GM20431 (cell line): Measurements from ENCODE around the gene AKAP13.

Source experiments
- in situ Hi-C: fragments of 300-500 bp; cut with MseI, MboI; formaldehyde crosslinking; loops from one replicate; pipeline ENCODE4 v1.15.0; 2020; ENCODE audit warnings: low sequenced_read_pairs; ENCODE audit not compliant: unreplicated experiment

AKAP13 gene

GRCh38 chr15:85493260-85493659, 112.9 kb downstream of the AKAP13 start:
- in situ Hi-C loops, result no loop called here

GRCh38 chr15:85494048-85494777, 113.8 kb downstream of the AKAP13 start:
- in situ Hi-C loops, result no loop called here

- in situ Hi-C loops, result no loop called here
Observed at GRCh38 chr15:85495096-85495495, 114.7 kb downstream of the AKAP13 start.

GRCh38 chr15:85495544-85495943, 115.1 kb downstream of the AKAP13 start:
- in situ Hi-C loops, result no loop called here

DNA sequence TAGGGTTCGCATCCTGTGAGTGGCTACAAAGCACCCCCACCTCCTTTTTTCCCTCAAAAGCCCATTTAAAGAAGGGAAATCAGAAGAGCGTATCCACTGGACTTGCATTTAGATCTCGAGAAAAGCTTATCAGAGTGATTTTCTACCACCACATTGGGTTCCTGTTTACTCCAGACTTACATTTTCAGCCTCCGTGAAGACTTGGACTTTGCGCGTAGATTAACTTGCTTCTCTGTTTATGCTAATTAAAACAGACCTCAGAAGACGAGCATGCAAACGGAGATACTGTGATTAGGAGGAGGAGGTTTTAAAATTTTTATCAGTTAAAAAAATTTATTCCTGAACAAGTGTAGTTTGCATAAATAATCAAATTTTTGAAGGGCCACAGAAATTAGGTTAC, 115.7 kb downstream of the AKAP13 start:
- in situ Hi-C loops, result no loop called here

DNA sequence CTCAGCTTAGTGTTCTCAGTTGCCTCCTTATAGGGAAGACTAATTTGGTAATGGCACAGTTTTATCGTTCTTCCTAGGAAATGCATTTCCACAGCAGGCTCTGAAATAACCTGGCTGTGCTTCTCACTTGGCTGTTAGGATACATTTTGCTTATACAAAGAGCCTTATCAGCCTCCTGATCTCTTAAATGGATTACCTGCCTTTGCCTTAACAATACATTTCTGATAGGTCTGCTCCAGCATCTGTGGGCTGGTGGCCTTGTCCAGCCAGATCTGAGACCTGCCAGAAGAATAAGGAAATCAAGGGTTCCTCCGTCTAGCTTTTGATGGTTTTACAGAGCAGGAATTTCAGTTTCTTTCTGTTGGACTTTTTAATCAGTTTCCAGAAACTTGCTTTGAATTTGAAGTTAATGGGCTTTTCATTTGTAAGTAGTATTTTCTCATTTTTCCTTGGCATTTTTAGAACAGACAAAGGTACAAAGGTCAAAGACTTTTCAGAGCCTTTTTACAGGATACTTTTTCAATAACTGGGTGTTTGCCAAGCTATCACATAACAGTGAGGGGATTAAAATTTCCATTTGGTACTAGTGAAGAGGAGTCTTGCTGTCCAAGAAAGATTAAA, 116.3 kb downstream of the AKAP13 start:
- in situ Hi-C loops, result no loop called here

DNA sequence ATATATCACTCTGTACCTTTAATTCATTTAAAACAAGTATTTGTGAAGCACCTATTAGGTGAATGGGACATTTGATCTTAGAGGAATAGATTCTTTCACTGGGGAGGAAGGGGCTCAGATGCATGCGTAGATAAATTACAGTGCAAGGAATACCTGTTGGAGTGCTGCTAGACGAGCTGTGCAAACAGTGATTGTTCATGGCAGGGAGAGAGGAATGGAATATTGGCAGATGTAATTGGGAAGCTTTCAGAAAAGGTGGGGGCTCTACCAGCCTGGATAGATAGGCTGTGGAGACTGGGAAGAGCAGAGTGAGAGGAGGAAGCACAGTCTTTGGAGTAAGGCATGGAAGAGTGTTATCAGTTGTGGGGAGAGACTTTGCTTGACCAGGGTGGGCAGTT, 116.8 kb downstream of the AKAP13 start:
- in situ Hi-C loops, result no loop called here

GRCh38 chr15:85498471-85498870, 118.1 kb downstream of the AKAP13 start:
- in situ Hi-C loops, result no loop called here

GRCh38 chr15:85499371-85499887, 119.0 kb downstream of the AKAP13 start:
- in situ Hi-C loops, result no loop called here

DNA sequence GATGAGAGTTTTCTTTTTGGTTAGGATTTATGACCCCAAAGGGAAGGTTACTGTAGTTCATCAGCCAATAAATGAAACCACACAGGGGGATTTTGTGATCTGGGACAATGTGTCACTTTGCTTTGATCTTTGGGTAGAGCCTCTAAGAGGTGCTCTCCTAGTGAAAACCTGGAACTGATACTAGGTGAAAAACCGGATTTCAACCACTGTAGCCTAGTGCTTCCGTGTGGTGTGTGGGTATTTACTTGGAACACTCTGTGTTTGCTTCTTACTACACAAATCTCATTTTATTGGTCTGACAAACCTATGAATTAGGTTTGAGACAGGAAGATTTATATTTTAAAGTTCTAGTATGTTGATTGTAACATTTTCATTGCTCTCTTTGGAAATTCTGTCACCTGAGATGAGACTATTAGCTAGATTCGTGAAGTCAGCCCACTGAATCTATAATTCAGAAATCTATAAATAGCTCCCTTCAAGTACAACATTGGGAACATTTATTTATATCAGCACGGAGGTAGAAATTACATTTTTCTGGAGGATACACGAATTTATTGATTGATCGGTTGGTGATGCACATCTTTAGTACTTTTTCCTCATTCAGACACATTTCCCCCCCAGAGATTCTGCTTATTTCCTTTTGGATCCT, 119.8 kb downstream of the AKAP13 start:
- in situ Hi-C loops, result no loop called here

DNA sequence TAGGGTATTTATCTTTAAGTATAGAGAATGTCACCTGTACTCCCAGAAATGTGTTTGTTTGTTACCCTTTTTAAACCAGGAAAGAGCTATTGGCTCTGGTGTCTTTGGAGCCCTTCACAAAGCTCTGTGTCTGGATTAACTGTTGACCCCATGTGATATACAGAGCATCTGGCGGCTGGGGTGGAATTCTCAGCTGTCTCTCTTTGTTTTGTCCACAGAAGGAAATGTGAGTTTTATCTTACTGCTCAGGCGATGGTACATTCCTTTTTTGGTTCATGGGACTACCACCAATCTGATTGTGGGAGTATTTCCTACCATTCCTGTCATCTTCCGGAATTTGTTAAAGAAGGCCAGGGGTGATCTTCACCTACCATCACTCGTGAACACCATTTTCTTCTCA, 120.3 kb downstream of the AKAP13 start:
- in situ Hi-C loops, result no loop called here

DNA sequence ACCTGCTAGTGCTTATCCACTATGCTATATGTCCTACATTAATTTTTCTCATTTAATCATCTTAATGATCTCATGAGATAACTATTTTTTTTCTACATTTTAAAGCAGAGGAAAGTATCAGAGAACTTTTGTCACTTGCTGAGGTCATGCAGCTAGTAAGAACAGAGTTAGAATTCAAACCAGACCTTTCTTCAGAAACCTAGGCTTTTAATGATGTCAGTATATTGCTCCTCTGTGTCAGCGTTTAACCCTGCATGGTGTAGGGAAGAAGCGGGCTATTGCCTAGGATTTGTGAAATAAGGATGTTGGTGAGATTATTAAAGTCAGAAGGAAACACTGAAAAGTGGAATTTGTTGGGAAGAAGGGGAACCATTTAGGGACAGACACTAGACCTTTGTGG, 121.2 kb downstream of the AKAP13 start:
- in situ Hi-C loops, result no loop called here

DNA sequence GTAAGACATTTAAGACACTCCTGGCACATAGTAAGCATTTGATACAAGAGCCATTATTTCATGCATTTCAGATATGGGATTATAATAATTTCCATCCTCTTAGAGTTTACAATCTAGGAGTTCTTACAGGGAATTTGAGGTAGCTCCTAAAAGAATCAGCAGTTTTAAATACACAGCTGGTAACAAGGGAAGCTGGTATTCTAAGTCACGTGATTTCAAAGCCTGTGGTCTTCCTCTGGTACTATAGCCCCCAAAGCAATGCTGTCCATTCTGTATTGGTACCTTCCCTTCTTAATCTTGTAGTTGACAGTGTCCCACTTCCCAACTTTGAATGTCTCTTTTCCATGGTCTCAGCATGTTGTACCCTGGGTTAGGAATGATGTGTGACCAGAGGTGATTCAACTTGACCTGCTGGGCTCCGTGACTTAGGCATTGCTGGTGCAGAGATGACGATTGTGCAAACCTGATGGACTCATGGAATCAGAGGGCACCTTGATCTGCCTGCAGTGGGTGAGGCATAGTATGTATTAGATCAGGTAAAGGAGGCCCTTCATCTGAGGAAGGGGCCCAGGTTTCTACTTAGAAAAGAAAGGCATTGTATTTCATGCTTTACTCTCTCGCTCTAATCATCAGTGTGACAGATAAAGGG, 122.9 kb downstream of the AKAP13 start:
- in situ Hi-C loops, result no loop called here

- in situ Hi-C loops, result no loop called here
Observed at GRCh38 chr15:85504749-85505676, 124.6 kb downstream of the AKAP13 start.

- in situ Hi-C loops, result no loop called here
Observed at GRCh38 chr15:85507114-85507513, 126.7 kb downstream of the AKAP13 start.

- in situ Hi-C loops, result no loop called here
Observed at GRCh38 chr15:85509973-85510372, 129.6 kb downstream of the AKAP13 start.

DNA sequence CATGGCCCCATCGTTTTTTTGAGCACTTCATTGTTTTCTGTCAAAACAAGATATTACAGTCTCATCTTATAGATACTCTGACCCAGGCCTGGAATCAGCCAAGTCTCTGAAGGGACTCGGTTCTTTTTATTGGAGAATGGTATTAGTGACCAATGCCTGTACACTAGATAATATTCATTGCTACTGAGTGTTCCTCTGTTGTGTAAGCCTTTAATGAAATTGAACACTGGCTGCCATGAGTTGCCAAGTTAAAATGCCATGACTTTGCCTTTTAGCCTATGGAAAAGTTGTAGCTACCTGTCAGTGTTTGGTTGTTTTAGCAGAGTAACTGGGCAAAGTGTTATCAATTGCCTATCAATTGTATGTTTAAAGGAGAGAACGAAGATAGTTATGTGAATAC, 134.0 kb downstream of the AKAP13 start:
- in situ Hi-C loops, result no loop called here

- in situ Hi-C loops, result no loop called here
Observed at GRCh38 chr15:85515212-85515611, 134.8 kb downstream of the AKAP13 start.

DNA sequence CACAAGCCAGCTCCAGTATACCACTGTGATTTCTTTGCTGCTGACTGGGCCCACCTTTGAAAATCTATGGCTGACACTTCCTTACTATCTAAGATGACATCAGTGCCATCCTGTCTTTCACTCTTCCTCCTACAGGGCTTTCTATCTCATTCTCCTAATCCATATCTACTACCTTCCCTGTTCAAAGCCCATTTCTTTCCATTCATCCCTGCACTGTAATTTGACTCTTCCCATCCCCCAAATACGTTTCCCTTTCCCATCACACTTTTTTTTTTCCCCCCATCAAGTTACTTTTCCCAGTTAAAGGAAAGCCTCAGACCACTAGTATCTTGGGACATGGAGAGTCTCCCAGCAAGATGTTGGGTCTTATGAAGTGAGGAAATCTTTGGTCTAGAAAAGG, 136.7 kb downstream of the AKAP13 start:
- in situ Hi-C loops, result no loop called here
